GM23338 (cell line): ENCODE results near the gene KIF2A.

ENCODE experiments used
- EZH2 ChIP-seq: fragments of 200-600 bp; sonication (generic); IDR thresholded peaks from one replicate; pipeline ENCODE4 v1.8.0; 2017; ENCODE audit warnings: antibody characterized with exemption, mild to moderate bottlenecking, low read depth; ENCODE audit not compliant: unreplicated experiment
- NANOG ChIP-seq: IDR thresholded peaks from 2 replicates; pipeline ENCODE4 v1.6.1; 2016; ENCODE audit warnings: antibody characterized with exemption, borderline replicate concordance
- ZNF114 ChIP-seq: fragments of 250-450 bp; sonication (Bioruptor Pico); IDR thresholded peaks from 2 replicates; pipeline ENCODE4 v1.5.0; 2020; ENCODE audit warnings: mild to moderate bottlenecking, moderate library complexity
- TF ChIP-seq, protein P1 (sequence below), 2 experiments: fragments of 200-600 bp in 1 of 2; sonication (generic) in 1 of 2; conservative IDR thresholded peaks; 2 replicates each; pipeline versions ENCODE4 v1.5.1 to v1.6.1; 2016 to 2017; ENCODE audit warnings: antibody characterized with exemption in 2 of 2, low read depth in 2 of 2, mild to moderate bottlenecking in 2 of 2, moderate library complexity in 1 of 2
- TF ChIP-seq, protein P2 (sequence below): IDR thresholded peaks from one replicate; pipeline ENCODE4 v1.6.1; 2018; ENCODE audit warnings: antibody characterized with exemption; ENCODE audit not compliant: unreplicated experiment

DNA sequence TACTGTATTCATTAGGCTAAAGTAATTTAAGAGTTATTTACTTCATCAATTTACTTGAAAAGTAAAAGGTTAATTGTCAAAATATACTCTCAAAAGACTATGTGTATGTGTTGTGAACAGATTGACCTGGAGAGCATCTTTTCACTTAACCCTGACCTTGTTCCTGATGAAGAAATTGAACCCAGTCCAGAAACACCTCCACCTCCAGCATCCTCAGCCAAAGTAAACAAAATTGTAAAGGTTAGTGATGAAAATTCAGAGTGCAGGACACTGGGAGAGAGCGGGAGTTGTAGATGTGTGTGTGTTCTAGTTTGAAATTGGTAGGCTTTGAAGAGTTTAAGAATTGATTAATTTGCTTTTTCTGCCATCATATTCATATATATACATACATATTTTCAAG lies 41.9 kb downstream of the KIF2A start:
- TF ChIP-seq, protein P1, sequence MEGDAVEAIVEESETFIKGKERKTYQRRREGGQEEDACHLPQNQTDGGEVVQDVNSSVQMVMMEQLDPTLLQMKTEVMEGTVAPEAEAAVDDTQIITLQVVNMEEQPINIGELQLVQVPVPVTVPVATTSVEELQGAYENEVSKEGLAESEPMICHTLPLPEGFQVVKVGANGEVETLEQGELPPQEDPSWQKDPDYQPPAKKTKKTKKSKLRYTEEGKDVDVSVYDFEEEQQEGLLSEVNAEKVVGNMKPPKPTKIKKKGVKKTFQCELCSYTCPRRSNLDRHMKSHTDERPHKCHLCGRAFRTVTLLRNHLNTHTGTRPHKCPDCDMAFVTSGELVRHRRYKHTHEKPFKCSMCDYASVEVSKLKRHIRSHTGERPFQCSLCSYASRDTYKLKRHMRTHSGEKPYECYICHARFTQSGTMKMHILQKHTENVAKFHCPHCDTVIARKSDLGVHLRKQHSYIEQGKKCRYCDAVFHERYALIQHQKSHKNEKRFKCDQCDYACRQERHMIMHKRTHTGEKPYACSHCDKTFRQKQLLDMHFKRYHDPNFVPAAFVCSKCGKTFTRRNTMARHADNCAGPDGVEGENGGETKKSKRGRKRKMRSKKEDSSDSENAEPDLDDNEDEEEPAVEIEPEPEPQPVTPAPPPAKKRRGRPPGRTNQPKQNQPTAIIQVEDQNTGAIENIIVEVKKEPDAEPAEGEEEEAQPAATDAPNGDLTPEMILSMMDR (conservative IDR thresholded peaks at IDR 0.05; ENCODE audit: low read depth in 2 of 2): no peak
- TF ChIP-seq NANOG: no peak
- TF ChIP-seq EZH2: no peak
- TF ChIP-seq ZNF114 (CRISPR knock-in tag): no peak
- TF ChIP-seq, protein P2, sequence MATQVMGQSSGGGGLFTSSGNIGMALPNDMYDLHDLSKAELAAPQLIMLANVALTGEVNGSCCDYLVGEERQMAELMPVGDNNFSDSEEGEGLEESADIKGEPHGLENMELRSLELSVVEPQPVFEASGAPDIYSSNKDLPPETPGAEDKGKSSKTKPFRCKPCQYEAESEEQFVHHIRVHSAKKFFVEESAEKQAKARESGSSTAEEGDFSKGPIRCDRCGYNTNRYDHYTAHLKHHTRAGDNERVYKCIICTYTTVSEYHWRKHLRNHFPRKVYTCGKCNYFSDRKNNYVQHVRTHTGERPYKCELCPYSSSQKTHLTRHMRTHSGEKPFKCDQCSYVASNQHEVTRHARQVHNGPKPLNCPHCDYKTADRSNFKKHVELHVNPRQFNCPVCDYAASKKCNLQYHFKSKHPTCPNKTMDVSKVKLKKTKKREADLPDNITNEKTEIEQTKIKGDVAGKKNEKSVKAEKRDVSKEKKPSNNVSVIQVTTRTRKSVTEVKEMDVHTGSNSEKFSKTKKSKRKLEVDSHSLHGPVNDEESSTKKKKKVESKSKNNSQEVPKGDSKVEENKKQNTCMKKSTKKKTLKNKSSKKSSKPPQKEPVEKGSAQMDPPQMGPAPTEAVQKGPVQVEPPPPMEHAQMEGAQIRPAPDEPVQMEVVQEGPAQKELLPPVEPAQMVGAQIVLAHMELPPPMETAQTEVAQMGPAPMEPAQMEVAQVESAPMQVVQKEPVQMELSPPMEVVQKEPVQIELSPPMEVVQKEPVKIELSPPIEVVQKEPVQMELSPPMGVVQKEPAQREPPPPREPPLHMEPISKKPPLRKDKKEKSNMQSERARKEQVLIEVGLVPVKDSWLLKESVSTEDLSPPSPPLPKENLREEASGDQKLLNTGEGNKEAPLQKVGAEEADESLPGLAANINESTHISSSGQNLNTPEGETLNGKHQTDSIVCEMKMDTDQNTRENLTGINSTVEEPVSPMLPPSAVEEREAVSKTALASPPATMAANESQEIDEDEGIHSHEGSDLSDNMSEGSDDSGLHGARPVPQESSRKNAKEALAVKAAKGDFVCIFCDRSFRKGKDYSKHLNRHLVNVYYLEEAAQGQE: no peak
